GM13977 (cell line): ENCODE measurements around the gene USP36.
"Not testable (repeated sequence)": the region's sequence is repeated elsewhere in the genome, so short reads cannot be mapped to it uniquely, and the experiment has no call there.

Experiments
- DNase-seq: peaks from one replicate; pipeline ENCODE4 v3.0.0; 2012; ENCODE audit warnings: low spot score
- in situ Hi-C: fragments of 300-500 bp; cut with MboI; formaldehyde crosslinking; loops from one replicate; pipeline ENCODE4 v1.12.0; 2022; ENCODE audit warnings: low sequenced_read_pairs, low pct_unique_long_range_greater_than_20kb, mixed read lengths, inconsistent platforms; ENCODE audit not compliant: unreplicated experiment
- TF ChIP-seq, protein P1 (sequence below): IDR thresholded peaks from 2 replicates; pipeline ENCODE4 v1.5.1; 2012; ENCODE audit warnings: mild to moderate bottlenecking, control low read depth; ENCODE audit not compliant: insufficient read depth; ENCODE audit errors: extremely low read depth, missing control alignments

The USP36 gene

DNA sequence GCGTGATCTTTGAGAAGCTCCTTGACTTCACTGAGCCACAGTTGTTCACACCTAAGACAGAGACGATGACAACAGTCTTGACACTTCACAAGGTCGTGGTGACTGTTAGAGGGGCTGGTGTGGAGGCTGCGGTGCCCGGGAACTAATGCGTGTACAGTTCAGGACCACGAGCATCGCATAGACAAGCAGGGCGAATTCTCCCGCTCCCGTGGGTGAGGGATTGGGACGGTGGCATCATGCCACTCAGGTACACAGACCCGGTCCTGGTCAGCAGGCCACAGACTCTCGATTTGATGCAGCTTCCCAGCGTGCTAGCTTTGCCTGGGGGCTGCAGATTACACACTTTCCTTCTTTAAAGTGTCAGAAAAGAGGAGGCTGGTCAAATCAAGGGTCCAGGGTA, 37.6 kb upstream of the USP36 start:
- TF ChIP-seq, protein P1, sequence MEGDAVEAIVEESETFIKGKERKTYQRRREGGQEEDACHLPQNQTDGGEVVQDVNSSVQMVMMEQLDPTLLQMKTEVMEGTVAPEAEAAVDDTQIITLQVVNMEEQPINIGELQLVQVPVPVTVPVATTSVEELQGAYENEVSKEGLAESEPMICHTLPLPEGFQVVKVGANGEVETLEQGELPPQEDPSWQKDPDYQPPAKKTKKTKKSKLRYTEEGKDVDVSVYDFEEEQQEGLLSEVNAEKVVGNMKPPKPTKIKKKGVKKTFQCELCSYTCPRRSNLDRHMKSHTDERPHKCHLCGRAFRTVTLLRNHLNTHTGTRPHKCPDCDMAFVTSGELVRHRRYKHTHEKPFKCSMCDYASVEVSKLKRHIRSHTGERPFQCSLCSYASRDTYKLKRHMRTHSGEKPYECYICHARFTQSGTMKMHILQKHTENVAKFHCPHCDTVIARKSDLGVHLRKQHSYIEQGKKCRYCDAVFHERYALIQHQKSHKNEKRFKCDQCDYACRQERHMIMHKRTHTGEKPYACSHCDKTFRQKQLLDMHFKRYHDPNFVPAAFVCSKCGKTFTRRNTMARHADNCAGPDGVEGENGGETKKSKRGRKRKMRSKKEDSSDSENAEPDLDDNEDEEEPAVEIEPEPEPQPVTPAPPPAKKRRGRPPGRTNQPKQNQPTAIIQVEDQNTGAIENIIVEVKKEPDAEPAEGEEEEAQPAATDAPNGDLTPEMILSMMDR, result no peak
- no peak for DNase-seq
- in situ Hi-C loops, result no loop called here

DNA sequence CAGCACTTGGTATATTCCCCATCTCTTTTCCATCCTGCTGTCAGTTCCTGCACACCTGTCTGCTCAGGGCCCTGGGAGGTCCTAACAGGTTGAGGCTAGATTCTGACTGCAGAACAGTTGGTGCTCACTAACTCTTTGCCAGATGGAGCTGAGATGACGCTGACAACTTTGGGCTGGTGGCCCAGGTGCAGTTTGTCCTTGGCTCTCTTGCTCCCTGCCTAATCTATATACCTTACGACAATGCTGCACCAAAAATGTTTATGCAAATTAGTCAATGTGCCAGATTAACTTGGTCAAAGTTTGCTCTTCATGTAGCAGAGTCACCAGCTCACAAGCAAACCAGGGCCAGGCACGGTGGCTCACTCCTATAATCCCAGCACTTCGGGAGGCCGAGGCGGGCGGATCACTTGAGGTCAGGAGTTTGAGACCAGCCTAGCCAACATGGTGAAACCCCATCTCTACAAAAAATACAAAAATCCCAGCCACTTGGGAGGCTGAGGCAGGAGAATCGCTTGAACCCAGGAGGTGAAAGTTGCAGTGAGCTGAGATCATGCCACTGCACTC, 36.4 kb upstream of the USP36 start:
- DNase-seq, in situ Hi-C loops: not testable (repeated sequence)

DNA sequence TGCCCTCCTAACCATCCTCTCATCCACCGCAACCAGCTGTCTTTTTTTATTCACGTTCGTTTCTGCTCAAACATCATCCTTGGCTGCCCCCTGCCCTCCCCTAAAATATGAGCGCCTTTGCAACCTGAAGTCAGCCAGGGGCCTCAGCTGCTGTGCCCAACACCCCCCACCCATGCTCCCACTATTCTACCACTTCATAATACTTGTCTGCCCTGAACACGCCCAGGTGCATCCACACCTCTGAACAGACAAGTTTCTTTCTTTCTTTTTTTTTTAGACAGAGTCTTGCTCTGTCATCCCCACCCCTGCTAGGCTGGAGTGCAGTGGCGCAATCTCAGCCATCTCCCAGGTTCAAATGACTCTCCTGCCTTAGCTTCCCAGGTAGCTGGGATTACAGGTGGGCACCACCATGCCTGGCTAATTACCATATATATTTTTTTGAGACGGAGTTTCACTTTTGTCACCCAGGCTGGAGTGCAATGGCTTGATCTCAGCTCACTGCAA, 35.5 kb upstream of the USP36 start:
- TF ChIP-seq, protein P1, result no peak
- no peak for DNase-seq
- in situ Hi-C loops, result no loop called here

DNA sequence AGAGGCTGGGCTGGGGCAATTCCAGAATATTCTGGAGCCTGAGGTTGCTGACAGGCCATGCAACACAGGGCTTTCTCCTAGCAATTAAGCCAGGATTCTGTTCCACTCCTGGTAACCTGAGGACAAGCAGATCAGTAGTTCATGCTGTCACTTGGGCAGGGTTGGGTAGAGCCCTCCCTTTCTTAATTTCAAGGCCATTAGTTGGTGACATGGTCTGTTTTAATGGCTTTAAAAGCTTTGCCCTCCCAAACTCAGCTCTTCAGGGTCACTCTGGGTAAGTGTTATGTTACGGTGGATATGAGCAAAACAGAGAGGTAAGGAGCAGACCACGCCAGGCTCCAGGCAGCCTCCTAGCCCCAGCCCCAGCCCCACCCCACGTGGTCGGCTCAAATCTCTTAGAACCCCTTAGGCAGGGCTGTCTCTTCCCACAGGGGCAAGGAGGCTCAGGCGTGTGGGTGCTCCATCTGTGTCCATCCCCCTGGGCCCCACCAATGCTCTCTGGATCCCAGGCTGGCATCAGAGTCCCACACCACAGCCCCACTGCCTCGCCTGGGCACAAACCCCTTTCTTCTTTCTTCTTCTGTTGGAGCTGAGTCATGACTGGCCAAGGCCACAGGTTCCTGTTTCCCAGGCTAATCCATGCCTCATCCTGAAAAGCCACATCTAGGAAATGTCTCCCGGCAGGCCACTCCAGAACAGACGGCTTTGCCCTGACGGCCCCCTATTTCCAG, 34.9 kb upstream of the USP36 start:
- in situ Hi-C loops, result no loop called here
- TF ChIP-seq, protein P1, result no peak
- no peak for DNase-seq

DNA sequence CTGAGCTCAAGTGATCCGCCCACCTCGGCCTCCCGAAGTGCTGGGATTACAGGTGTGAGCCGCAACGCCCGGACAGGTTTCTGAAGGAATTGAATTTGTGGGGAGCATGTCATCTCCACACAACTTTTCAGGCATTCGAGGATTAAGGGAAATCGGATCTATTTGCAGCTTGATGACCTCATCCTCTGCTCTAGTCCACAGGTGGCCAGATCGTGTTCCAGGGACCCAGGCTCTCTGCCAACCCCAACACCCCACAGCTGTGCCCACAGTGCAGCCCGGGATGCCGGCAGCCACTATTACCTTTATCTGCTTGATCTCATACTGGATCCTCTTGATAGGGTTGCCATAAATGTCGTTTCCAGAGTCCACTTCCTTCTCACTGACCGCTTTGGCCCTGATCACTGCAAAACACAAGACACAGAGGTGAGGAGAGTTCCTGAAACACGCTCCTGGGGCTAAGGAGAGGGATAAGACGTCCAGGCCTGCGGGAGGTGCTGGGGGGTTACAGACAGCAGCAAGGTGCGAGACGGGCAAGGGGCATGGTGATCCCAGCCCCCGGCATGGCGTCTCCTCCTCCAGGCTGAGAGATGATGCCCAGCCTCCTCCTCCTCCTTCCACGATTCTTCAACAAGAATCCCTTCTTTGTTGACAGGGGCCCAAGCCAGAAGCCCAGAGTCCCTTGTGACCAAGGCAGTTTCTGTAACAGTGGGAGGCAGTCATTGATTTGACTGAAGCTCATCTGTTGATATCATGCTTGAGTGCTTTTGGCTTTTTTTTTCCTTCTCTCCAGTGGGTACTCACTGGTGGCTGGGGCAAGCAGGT, 33.1 kb upstream of the USP36 start:
- TF ChIP-seq, protein P1, result no peak
- in situ Hi-C loops, result no loop called here
- no peak for DNase-seq

DNA sequence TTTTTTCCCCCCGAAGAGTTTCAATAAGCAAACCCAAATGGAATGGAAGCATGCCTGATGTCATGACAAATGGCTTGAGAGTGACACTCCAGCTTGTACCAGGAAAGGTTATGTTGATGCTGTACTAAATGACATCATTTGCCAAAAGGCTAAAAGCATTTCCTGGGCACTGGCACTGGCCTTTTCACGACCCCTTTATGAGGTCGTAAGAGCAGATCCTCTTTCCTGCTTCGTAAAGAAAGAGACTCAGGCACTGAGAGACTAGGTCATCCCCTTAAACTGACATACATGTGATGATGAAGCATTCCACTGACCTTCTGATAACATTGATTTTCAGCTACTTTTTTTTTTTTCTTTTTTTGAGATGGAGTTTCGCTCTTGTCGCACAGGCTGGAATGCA, 31.9 kb upstream of the USP36 start:
- in situ Hi-C loops, result no loop called here
- DNase-seq, result no peak
- TF ChIP-seq, protein P1, result no peak

DNA sequence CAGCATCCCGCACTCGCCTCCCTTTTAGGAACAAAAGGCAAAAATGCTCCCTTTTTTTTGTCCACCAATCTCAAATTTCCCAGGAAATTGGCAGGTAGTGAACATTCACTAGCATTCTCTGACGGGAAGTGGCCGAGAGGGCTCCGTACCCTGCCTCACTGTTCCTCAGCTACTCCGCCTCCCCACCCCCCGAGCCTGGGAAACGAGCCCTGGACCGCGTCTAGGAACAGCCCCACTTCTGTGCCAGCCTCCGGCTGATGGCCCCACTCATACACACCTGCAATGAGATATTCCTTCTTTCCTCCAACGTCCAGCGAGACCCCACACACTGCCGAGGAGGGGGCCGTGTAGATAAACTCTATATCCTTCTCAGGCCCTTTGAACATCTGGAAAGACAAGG, 30.0 kb upstream of the USP36 start:
- DNase-seq, result no peak
- in situ Hi-C loops, result no loop called here
- TF ChIP-seq, protein P1, result no peak
